ENCODE data around the gene BNC1. TPM values are rescaled to one million over a fixed set of nuclear protein-coding genes. Genes with fewer than 3 reads are reported as not detected.

Gene BNC1, protein sequence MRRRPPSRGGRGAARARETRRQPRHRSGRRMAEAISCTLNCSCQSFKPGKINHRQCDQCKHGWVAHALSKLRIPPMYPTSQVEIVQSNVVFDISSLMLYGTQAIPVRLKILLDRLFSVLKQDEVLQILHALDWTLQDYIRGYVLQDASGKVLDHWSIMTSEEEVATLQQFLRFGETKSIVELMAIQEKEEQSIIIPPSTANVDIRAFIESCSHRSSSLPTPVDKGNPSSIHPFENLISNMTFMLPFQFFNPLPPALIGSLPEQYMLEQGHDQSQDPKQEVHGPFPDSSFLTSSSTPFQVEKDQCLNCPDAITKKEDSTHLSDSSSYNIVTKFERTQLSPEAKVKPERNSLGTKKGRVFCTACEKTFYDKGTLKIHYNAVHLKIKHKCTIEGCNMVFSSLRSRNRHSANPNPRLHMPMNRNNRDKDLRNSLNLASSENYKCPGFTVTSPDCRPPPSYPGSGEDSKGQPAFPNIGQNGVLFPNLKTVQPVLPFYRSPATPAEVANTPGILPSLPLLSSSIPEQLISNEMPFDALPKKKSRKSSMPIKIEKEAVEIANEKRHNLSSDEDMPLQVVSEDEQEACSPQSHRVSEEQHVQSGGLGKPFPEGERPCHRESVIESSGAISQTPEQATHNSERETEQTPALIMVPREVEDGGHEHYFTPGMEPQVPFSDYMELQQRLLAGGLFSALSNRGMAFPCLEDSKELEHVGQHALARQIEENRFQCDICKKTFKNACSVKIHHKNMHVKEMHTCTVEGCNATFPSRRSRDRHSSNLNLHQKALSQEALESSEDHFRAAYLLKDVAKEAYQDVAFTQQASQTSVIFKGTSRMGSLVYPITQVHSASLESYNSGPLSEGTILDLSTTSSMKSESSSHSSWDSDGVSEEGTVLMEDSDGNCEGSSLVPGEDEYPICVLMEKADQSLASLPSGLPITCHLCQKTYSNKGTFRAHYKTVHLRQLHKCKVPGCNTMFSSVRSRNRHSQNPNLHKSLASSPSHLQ
- 23.5 and 28.6 TPM in 2 replicates for total RNA-seq (2014; rRNA removed; shearing (Covaris generic); ENCODE audit: low replicate concordance)

DNA sequence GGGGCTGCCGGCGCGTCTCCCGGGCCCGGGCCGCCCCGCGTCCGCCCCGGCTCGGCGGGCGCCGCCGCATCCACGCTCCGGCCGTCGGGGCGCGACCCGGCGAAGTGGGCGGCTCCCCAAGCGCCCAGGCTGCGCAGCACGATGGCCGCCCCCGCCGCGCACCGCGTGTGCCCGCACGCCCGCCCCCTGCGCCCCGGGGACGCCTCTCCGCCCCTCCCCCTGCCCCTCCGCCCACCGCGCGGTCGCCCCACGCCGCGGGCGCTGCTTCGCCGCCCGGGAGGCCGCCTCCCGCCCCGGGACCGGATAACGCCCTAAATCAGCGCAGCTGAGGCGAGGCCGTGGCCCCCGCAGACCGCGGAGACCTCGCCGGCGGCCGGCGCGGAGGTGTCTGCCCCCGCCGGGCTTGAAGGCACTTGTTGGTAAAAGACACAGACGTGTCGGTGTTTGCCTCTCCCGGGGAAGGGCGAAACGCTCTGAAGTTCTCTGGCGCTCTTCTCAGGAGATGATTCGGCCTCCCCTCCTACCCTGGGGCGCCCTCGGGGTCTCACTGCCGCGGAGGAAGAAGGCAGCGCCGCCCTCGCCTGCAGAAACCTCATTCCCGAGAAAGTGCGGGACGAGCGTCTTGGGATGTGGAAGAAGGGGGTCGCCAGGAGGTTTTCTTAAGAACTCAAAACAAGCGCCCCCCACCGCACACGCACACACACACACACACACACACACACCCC is at the start of gene BNC1:
Gene BNC1 (minus strand): TSS at position 106 of the 725 bp plus-strand sequence. CDS start 36 bp downstream, at position 70.
- peaks cover 27% of the 10 kb centered on the region for H3K36me3 ChIP-seq
- DNase-seq: peak; percentile 70
- no peaks in the 10 kb centered on the region for H3K27me3 ChIP-seq
- no peaks in the 10 kb centered on the region for H3K9me3 ChIP-seq
- peak within 1 kb of the TSS; percentile 85 for H3K4me3 ChIP-seq

DNA sequence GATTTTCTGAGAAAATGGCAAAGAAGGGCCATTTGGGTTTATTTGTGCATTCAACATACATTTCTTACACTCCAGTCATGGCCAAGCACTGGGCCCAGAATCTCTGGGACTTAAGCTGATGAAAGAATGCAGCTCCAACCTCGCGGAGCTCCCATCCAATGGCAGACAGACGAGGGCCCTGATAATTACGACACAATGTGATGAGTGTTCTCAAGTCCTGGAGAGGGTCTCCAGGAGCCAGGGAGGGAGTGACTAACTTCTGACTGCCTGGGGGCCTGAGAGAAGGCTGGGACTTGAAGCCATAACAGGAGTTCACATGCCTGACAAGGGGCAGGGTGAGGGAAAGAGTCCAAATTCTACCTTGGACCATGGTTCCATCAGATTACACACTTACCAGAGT is 42.6 kb upstream of the BNC1 start:
- no peaks in the 10 kb centered on the region for H3K36me3 ChIP-seq
- H3K27me3 ChIP-seq: no peaks in the 10 kb centered on the region
- H3K9me3 ChIP-seq: no peaks in the 10 kb centered on the region
- peak; percentile 5 for DNase-seq
- H3K4me3 ChIP-seq: no peak overlapping the region

DNA sequence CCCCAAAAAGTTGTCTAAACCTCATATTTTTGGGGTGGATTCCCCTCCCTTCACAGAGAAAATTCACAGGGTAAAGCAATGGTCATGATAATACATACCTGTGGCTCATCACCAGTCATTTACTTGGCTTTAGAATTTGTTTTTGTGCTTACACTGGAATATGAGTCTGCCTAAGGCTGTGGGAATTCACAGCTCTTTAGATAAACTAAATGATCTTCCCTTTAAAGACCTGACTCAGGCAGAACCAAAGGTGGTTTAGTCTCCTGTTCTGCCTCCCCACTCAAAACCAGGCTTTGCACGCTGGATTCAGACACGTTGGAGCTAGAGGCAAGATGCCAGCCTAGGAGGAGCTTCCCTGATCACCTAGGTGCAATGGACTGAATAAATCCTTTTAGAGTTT is 40.3 kb upstream of the BNC1 start:
- DNase-seq: no peak
- Histone ChIP-seq H3K36me3 (no peaks in the 10 kb centered on the region), H3K27me3 (no peaks in the 10 kb centered on the region), H3K4me3 (no peak overlapping the region), H3K9me3 (no peaks in the 10 kb centered on the region)

DNA sequence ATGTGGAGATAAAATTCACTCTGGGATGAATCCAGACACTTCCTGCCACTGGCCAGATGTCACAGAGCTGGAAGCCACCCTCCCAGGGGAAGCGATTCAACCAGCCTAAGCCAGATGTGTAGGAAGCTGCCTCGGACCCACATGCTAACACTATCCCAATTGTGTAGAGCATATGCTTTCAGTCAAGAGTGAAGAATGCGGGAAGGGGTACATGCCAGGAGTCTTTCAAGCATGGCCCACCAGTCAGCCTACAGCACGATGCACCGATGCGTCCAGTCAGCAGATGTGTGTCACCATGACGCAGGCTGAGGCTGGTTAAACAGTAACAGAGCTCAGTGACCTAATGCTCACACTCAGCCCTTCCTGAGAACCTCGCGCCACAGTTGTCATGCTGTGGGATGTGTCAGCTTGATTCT is 38.8 kb upstream of the BNC1 start:
- peak; percentile 69 for DNase-seq
- Histone ChIP-seq H3K27me3 (no peaks in the 10 kb centered on the region), H3K9me3 (peaks cover 2% of the 10 kb centered on the region; the same call in 1 of the 2 replicates), H3K36me3 (no peaks in the 10 kb centered on the region), H3K4me3 (no peak overlapping the region)

DNA sequence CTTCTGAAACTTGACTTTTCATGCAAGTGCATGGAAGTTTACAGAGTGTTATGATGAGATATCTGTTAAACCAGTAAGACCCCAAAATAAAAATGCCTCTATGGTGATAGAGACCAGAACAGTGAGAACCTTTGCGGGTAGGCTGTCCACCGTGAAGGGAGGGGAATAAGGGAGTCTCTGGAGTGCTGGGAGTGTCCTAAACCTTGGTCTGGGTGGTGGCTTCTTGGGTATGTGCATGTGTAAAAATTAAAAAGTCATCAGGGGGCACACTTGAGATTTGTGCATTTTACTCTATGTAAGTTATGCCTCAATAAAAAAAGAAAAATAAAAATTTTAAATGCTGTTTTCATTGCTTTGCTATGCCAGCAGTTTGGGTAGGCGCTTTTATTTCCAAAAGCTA is 38.2 kb upstream of the BNC1 start:
- Histone ChIP-seq H3K36me3 (no peaks in the 10 kb centered on the region), H3K4me3 (no peak overlapping the region), H3K27me3 (no peaks in the 10 kb centered on the region), H3K9me3 (peaks cover 2% of the 10 kb centered on the region; the same call in 1 of the 2 replicates)
- DNase-seq: no peak

DNA sequence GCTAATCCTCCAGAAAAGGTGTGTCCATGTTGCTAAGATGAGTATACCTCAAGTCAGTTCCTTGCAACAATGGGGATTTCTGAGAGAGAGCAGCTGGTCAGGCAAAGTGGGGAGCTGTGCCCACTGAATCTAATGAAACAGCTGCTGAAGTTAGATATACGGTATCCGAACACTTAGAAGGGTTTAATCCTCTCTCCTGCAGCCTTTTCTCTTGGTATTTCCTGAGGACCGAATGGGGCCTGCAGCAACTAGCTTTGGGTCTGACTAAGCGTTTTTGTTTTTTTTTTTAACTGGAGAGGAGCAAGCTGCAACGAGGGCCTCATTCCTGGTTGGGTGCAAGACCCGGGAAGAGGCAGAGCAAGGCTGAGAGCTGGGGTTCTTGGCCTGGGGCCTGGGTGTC is 37.6 kb upstream of the BNC1 start:
- no peaks in the 10 kb centered on the region for H3K36me3 ChIP-seq
- no peaks in the 10 kb centered on the region for H3K27me3 ChIP-seq
- no peak for DNase-seq
- H3K9me3 ChIP-seq: peaks cover 2% of the 10 kb centered on the region; the same call in 1 of the 2 replicates
- H3K4me3 ChIP-seq: no peak overlapping the region

DNA sequence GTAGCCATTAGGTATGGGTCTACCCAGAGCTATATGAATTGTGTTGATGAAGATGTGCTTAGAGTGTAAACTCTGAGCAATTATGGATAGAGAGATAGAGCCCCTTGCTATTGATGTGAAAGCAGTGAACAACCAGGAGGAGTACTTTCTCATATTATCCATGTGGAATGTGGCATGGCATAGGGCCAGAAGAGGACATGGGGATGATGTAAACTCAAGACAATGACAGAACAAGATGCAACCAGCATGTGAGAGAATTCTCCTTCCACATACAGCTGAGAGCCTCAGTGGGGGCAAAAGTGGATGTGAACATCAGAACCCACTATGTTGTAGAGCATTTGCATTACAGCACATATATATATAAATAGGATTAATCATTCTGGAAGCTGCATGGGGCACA is 36.4 kb upstream of the BNC1 start:
- H3K4me3 ChIP-seq: no peak overlapping the region
- no peak for DNase-seq
- peaks cover 2% of the 10 kb centered on the region; the same call in 1 of the 2 replicates for H3K9me3 ChIP-seq
- no peaks in the 10 kb centered on the region for H3K36me3 ChIP-seq
- no peaks in the 10 kb centered on the region for H3K27me3 ChIP-seq

DNA sequence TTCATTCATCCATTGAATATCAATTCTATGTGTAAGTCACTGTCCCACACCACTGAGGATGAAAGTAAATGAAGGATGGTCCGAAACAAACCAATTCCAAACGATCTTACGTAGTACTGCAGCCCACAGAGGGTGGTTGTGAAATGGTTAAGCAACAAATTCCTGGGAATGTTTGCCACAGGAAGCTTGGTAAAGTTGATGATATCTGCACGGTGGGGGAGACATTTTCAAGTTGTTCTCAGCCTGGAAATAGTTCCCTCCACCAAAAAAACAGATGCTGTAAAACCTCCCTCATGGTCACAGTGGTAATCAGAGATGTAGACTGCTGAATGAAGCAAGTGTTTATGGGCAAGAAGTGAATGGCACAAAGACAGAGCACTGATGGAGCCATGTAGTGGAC is 35.9 kb upstream of the BNC1 start:
- H3K9me3 ChIP-seq: peaks cover 2% of the 10 kb centered on the region; the same call in 1 of the 2 replicates
- H3K4me3 ChIP-seq: no peak overlapping the region
- H3K27me3 ChIP-seq: no peaks in the 10 kb centered on the region
- DNase-seq: no peak
- no peaks in the 10 kb centered on the region for H3K36me3 ChIP-seq

DNA sequence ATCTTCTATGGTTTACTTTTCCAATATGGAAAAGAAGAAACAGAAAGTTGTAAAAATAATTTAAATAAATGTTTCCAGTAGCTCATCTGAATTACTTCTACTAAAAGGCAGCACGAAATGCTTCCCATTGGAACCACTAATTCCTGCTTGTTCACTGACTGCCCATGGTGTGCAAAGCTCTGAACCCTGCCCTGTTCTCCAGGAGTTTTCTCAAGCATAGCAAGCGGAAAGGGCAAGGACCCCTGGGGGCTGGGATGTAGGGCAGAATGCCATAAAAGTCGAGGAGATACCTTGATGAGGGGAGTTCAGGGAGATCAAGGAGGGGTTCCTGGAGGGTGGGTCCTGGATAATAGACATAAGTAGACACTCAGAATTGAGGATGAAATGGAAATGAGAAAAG is 35.3 kb upstream of the BNC1 start:
- Histone ChIP-seq H3K27me3 (no peaks in the 10 kb centered on the region), H3K9me3 (peaks cover 2% of the 10 kb centered on the region; the same call in 1 of the 2 replicates), H3K4me3 (no peak overlapping the region), H3K36me3 (no peaks in the 10 kb centered on the region)
- no peak for DNase-seq

DNA sequence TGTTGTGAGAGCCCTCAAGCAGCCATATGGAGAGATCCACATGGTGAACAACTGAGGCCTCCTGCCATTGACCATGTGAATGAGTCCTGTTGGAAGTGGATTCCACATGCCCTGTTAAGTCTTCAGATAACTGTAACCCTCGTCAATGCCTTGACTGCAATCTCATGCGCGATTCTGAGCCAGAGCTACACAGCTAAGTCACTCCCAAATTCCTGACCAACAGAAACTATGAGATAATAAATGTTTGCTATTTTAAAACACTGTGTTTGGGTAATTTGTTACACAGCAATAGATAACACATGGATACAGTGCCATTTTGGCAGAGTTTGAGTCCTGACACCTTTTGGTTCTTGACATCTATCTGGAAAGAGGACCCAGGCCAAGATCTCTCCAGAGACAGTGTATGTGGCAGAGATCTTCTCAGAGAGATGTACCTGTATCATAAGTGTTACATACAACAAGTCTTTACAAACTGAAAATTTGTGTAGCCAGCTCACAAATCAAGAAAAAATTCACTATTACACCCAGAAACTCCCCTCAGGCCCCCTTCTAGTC is 34.5 kb upstream of the BNC1 start:
- peaks cover 2% of the 10 kb centered on the region; the same call in 1 of the 2 replicates for H3K9me3 ChIP-seq
- H3K36me3 ChIP-seq: no peaks in the 10 kb centered on the region
- H3K4me3 ChIP-seq: no peak overlapping the region
- H3K27me3 ChIP-seq: no peaks in the 10 kb centered on the region
- no peak for DNase-seq

DNA sequence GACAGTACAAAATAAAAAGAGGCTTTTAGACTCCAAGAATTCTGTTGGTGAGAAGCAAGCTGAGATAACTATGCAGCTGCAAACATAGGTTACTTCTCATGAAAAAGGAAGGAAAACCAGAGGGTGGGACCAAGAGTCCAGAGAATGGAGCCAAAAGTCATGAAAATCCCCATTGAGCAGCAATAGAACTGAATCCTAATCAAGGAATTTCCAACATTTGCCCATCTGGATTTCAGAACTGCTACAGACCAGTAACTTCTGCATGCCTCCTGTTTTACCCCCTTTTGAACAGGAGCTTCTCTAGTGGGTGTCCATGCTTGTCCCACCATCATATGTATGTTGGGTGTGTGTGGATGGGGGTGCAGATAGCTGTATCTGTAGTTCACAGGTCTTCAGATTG is 33.6 kb upstream of the BNC1 start:
- H3K27me3 ChIP-seq: no peaks in the 10 kb centered on the region
- H3K9me3 ChIP-seq: peaks cover 2% of the 10 kb centered on the region; the same call in 1 of the 2 replicates
- DNase-seq: no peak
- H3K4me3 ChIP-seq: no peak overlapping the region
- H3K36me3 ChIP-seq: no peaks in the 10 kb centered on the region

DNA sequence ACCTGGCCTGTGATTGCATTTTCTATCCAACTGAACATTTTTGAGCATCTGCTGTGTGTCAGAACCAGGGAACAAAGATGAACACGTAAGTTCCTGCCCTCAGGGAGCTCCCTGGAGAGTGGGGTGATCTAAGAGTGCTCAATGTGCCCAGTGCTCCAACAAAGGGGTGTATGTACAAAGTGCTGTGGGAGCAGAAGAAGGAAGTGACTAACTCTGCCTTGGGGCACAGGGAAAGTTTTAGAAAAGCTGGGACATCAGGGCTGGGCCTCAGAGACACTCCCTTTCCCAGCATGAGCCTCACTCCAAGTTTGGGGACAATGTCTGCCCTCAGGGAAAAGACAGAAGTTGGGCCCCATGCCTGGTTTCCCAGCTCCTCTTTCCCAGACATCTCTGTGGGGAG is 27.6 kb upstream of the BNC1 start:
- Histone ChIP-seq H3K9me3 (no peaks in the 10 kb centered on the region), H3K4me3 (no peak overlapping the region), H3K36me3 (no peaks in the 10 kb centered on the region), H3K27me3 (no peaks in the 10 kb centered on the region)
- DNase-seq: no peak

DNA sequence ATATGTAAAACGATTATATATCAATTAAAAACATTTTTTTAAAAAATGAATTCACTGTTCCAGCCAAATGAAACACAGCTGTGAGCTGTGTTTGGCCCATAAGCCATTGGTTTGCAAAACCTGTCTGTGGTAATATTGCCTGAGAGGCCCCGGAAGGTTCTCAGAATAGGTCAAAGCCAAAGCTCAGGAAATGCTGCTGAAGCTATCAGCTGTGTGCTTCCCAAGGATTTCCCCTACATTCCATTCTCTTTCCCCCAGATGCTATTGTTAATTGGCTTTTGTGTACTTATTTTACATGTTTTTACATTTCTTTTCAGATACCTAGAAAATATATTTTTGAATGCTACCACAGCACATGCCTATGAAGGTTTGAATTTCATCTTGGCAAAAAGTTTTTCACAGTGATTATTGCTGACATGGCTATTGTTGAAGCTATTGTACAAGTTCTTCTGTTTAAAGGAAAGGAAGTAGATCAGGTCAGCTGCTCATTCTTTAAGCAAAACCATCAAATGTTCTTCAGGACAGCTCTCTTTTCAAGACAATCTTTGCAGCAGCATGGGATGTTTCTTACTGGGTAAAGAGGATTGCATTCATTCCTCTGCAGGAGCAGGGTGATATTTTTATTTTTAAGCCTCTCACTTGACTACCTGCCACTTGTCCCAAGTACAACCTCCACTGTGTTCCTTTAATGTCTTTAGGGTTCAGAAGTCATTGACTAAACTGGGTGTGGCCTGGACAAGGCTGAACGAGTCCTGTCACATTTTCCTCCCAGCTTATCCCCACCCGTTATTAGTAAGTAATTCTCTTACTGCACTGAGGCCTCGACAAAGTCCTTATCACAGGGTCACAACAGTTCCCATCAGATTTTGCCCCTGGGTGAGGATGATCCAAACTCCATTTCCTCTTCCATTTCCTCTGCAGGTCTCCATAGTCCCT is 26.3 kb upstream of the BNC1 start:
- Histone ChIP-seq H3K27me3 (no peaks in the 10 kb centered on the region), H3K4me3 (no peak overlapping the region), H3K9me3 (no peaks in the 10 kb centered on the region), H3K36me3 (no peaks in the 10 kb centered on the region)
- no peak for DNase-seq

DNA sequence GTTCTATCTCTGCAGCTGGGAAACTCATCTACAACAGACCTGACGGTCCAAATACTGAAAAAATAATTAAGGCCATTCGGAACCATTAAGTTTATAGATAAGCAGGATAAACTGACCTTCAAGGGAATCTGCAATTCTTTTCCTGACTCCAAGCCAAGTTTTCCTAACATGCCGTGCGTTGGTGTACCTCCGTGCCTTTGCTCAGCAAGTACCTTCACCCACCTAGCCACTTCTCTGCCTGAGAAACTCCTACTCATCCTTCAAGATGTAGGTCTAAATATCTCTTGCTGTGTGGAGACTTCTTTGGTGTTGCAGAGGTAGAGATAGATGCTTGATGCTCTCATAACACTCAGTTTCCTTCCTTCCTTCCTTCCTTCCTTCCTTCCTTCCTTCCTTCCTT is 24.2 kb upstream of the BNC1 start:
- no peak for DNase-seq
- no peaks in the 10 kb centered on the region for H3K9me3 ChIP-seq
- H3K4me3 ChIP-seq: no peak overlapping the region
- H3K36me3 ChIP-seq: no peaks in the 10 kb centered on the region
- H3K27me3 ChIP-seq: no peaks in the 10 kb centered on the region

DNA sequence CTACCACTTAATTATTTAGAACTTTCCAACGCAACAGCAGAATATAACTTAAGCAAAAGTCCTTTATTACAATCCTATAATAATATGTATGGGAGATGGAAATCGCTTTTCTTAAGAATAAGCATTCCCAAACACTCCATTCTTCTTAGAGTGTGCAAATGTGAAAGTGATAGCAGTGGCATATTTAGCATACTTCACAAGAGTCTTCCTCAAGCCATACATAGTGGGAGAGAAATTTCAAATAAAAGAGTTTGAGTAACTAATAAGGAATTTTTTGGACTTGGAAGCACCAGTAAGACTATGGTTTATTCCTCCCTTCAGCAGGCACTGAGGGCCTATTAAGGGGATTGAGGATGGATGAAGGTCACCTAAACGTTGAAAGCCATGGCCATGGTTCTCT is 22.1 kb upstream of the BNC1 start:
- no peak for DNase-seq
- no peaks in the 10 kb centered on the region for H3K36me3 ChIP-seq
- no peaks in the 10 kb centered on the region for H3K9me3 ChIP-seq
- no peaks in the 10 kb centered on the region for H3K27me3 ChIP-seq
- H3K4me3 ChIP-seq: no peak overlapping the region

All from MG63 (cell line).